HL-60 (cell line): ENCODE results near the gene HMGN3.

ENCODE experiments used
- POLR2AphosphoS5 ChIP-seq: IDR thresholded peaks from 2 replicates; pipeline ENCODE4 v1.6.1; 2012; ENCODE audit warnings: low read depth
- TF ChIP-seq, protein P1 (sequence below): IDR thresholded peaks from one replicate; pipeline ENCODE4 v1.5.1; 2011; ENCODE audit warnings: low read length, control low read depth, inconsistent platforms; ENCODE audit not compliant: insufficient read depth

DNA sequence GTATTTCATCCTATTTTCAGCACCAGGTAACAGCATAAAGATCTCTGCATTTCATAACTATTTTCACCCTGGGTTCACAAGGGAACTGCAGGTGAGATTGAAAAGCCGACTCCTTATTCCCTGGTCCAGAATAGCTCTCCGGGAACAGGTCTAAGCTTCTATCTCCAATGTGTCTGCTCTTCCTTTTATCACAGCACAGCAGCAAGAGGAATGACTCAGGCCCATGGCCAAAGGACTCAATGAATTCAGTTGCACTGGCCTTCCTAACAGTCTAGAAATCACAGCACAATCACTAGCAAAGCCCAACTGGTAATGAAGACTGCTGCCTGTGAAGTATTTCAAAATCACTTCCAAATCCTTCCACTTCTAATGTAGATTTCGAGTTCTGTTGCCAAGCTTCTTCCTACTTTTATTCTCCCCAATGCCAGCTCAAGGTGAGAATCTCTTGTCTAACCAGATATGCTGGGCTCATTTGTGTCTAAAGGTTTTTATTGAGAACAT, 30.7 kb downstream of the HMGN3 start:
- TF ChIP-seq, protein P1, sequence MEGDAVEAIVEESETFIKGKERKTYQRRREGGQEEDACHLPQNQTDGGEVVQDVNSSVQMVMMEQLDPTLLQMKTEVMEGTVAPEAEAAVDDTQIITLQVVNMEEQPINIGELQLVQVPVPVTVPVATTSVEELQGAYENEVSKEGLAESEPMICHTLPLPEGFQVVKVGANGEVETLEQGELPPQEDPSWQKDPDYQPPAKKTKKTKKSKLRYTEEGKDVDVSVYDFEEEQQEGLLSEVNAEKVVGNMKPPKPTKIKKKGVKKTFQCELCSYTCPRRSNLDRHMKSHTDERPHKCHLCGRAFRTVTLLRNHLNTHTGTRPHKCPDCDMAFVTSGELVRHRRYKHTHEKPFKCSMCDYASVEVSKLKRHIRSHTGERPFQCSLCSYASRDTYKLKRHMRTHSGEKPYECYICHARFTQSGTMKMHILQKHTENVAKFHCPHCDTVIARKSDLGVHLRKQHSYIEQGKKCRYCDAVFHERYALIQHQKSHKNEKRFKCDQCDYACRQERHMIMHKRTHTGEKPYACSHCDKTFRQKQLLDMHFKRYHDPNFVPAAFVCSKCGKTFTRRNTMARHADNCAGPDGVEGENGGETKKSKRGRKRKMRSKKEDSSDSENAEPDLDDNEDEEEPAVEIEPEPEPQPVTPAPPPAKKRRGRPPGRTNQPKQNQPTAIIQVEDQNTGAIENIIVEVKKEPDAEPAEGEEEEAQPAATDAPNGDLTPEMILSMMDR, result no peak
- no peak for TF ChIP-seq POLR2AphosphoS5
